ENCODE results near the gene KLHDC10.

Gene KLHDC10

DNA sequence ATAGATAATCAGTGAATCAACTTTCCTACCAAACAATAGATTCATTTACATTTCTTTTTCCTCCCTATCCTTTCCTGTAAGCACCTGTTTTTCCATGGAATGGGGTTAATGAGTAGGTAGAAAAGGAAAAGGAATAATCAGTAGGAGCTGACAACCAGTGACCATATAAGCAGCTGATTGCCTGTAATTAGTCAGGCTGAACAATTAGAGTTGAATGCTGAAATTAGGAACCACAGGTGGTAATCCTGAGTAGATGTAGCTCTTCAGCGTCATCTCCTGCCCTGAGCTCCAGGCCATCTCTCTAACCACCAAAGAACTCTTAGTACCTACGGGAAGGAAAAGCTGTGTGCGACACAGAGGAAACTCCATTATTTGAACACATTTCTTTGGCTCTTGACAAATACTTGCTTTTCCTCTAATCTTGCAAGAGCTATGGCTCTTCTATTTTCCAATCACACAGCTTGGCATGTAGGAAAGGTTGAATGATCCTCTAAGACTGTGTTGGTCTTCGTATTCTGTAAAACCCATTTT lies 63.8 kb downstream of the KLHDC10 start:
- H3K9ac ChIP-seq: no peak overlapping the region
- TF ChIP-seq, protein P1, sequence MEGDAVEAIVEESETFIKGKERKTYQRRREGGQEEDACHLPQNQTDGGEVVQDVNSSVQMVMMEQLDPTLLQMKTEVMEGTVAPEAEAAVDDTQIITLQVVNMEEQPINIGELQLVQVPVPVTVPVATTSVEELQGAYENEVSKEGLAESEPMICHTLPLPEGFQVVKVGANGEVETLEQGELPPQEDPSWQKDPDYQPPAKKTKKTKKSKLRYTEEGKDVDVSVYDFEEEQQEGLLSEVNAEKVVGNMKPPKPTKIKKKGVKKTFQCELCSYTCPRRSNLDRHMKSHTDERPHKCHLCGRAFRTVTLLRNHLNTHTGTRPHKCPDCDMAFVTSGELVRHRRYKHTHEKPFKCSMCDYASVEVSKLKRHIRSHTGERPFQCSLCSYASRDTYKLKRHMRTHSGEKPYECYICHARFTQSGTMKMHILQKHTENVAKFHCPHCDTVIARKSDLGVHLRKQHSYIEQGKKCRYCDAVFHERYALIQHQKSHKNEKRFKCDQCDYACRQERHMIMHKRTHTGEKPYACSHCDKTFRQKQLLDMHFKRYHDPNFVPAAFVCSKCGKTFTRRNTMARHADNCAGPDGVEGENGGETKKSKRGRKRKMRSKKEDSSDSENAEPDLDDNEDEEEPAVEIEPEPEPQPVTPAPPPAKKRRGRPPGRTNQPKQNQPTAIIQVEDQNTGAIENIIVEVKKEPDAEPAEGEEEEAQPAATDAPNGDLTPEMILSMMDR (conservative IDR thresholded peaks at IDR 0.05; ENCODE audit: low read depth, low read length): no peak

DNA sequence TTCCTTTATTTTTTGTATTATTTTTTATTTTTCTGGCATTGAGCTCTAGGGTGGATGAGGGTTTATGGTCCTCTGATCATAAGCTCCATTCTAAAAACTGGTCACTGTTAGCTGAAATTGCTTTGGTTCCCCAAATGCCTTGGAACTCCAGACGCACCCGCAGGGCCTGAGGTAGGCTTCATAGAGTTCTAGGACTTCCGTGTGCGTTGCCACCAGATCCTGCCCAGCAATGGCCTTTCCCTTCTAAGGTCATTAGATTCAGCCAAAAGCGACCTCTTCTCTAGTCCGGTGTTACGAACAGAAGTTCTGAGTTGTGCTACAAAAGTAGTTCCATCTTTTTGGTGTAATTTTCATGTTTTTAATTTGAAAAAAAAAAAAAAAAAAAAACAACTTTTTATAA lies 64.4 kb downstream of the KLHDC10 start:
- H3K79me2 ChIP-seq (ENCODE audit: insufficient read depth, low read depth): no peaks in the 10 kb centered on the region
- H3K9ac ChIP-seq: no peak overlapping the region
- H3K4me2 ChIP-seq: no peak overlapping the region
- H3K27ac ChIP-seq: no peak overlapping the region
- no peaks in the 10 kb centered on the region for H3K4me1 ChIP-seq (ENCODE audit: low read depth, poor library complexity, severe bottlenecking)
- no peaks in the 10 kb centered on the region for H3K27me3 ChIP-seq (ENCODE audit: insufficient read depth, low read depth)
- no peak overlapping the region for H3K4me3 ChIP-seq (IDR thresholded peaks at IDR 0.05; ENCODE audit: insufficient read depth, low read depth, low read length)
- H3K36me3 ChIP-seq (ENCODE audit: insufficient read depth): no peaks in the 10 kb centered on the region
- H4K20me1 ChIP-seq (ENCODE audit: insufficient read depth): no peaks in the 10 kb centered on the region
- TF ChIP-seq, protein P1 (conservative IDR thresholded peaks at IDR 0.05; ENCODE audit: low read depth, low read length): no peak
- H2AFZ ChIP-seq (ENCODE audit: low read depth): no peak overlapping the region

More for the DNA sequence above, 63.8 kb downstream of the KLHDC10 start:
- Histone ChIP-seq H3K4me3 (IDR thresholded peaks at IDR 0.05; ENCODE audit: insufficient read depth, low read depth, low read length) (no peak overlapping the region), H3K79me2 (ENCODE audit: insufficient read depth, low read depth) (no peaks in the 10 kb centered on the region), H3K27ac (no peak overlapping the region), H3K27me3 (ENCODE audit: insufficient read depth, low read depth) (no peaks in the 10 kb centered on the region), H3K4me1 (ENCODE audit: low read depth, poor library complexity, severe bottlenecking) (no peaks in the 10 kb centered on the region), H2AFZ (ENCODE audit: low read depth) (no peak overlapping the region), H3K4me2 (no peak overlapping the region), H3K36me3 (ENCODE audit: insufficient read depth) (no peaks in the 10 kb centered on the region), H4K20me1 (ENCODE audit: insufficient read depth) (no peaks in the 10 kb centered on the region)

DNA sequence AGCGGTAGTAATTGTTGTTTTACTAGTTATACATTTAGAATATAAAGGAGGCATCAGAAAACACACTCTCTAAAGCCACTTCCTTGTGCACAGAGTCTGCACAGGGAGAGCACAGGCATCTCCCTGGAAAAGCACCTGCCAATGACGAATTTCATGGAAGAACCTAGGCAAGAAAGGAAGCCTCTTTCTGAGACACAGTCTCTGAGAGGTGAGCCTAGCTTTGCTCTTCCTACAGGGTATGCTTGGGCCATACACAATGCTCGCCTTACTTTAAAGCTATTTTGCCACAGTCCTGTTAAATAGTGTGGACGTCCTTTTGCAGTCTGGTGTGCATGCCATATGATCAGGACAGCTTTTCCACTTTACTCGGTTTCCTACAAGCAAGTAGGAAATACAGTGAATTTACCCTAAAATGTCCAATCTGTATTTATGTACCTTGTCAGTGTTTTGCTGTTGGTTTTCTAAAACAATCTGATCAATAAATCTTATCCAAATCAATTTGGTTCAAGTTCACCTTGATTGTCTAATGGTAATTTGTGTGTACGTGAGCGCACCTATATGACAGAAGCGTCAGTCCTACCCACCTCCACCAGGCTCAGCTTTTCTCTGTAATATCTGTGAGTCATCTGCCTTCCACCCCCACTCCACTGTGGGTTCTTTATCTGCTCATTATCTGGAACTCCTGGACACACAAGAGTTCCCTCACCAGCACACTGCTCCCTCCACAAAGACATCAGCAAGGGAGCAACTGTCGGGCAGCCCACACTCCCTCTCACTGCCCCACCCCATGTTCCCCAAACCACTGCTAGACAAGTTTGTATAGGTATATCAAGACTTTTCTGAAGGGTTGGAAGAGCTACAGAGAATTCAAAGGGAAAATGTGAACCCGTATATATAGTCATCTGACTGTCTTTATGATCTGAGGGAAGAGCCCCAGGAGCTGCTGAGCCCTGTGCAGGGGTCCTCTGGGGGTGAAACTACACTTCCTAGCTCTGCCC lies 65.2 kb downstream of the KLHDC10 start:
- TF ChIP-seq, protein P1 (conservative IDR thresholded peaks at IDR 0.05; ENCODE audit: low read depth, low read length): no peak
- Histone ChIP-seq H3K4me1 (ENCODE audit: low read depth, poor library complexity, severe bottlenecking) (no peaks in the 10 kb centered on the region), H4K20me1 (ENCODE audit: insufficient read depth) (no peaks in the 10 kb centered on the region), H3K9ac (no peak overlapping the region), H3K4me3 (IDR thresholded peaks at IDR 0.05; ENCODE audit: insufficient read depth, low read depth, low read length) (no peak overlapping the region), H3K79me2 (ENCODE audit: insufficient read depth, low read depth) (no peaks in the 10 kb centered on the region), H3K27ac (no peak overlapping the region), H2AFZ (ENCODE audit: low read depth) (no peak overlapping the region), H3K4me2 (no peak overlapping the region), H3K27me3 (ENCODE audit: insufficient read depth, low read depth) (no peaks in the 10 kb centered on the region), H3K36me3 (ENCODE audit: insufficient read depth) (no peaks in the 10 kb centered on the region)

DNA sequence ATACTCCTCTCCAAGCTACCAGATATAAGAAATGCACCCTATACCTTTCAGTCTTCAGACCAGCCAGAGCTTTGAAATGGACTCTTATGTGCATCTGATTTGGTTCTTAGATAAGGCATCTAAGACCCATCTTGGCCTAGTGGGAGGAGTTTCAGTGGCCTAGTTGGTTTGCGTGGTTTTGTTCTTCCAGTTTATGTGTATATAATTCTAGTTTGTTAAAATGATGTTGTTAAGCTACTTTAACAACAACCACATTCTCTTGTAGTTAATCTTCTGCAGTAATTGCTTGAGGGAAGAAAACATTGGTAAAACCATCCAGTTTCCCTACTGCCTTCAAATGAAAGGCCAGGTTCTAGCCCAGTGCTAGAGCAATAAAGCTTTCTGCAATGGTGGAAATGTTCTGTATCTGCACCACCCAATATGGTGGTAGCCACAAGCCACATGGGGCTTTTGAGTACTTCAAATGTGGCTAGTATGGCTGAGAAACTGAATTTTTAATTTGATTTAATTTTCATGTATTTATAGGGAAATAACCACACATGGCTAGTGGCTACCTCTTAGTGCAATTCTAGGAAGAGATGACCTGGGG lies 66.3 kb downstream of the KLHDC10 start:
- TF ChIP-seq, protein P1 (conservative IDR thresholded peaks at IDR 0.05; ENCODE audit: low read depth, low read length): no peak
- Histone ChIP-seq H4K20me1 (ENCODE audit: insufficient read depth) (no peaks in the 10 kb centered on the region), H3K9ac (no peak overlapping the region), H3K4me1 (ENCODE audit: low read depth, poor library complexity, severe bottlenecking) (no peaks in the 10 kb centered on the region), H3K4me3 (IDR thresholded peaks at IDR 0.05; ENCODE audit: insufficient read depth, low read depth, low read length) (no peak overlapping the region), H2AFZ (ENCODE audit: low read depth) (no peak overlapping the region), H3K4me2 (no peak overlapping the region), H3K27me3 (ENCODE audit: insufficient read depth, low read depth) (no peaks in the 10 kb centered on the region), H3K36me3 (ENCODE audit: insufficient read depth) (no peaks in the 10 kb centered on the region), H3K79me2 (ENCODE audit: insufficient read depth, low read depth) (no peaks in the 10 kb centered on the region), H3K27ac (no peak overlapping the region)
